ENCODE measurements around the gene KDM5C. TPM values are rescaled to one million over a fixed set of nuclear protein-coding genes. Genes with fewer than 3 reads are reported as not detected.
A peak's percentile ranks its signal among the peaks of the same experiment; 100 is the strongest.

Gene KDM5C
- total RNA-seq, 1 donor from 2014 or later = 175 TPM

GRCh38 chrX:53250556-53250955, 25.5 kb upstream of the KDM5C start:
- DNase-seq = no peak

GRCh38 chrX:53249408-53250042, 24.5 kb upstream of the KDM5C start:
- DNase-seq = no peak

GRCh38 chrX:53247928-53248327, 22.9 kb upstream of the KDM5C start:
- DNase-seq = no peak

- DNase-seq = no peak
Measured at GRCh38 chrX:53246231-53246630, 21.2 kb upstream of the KDM5C start.

- no peak for DNase-seq
Measured at GRCh38 chrX:53244610-53245009, 19.6 kb upstream of the KDM5C start.

GRCh38 chrX:53242310-53242709, 17.3 kb upstream of the KDM5C start:
- no peak for DNase-seq

- no peak for DNase-seq
Measured at GRCh38 chrX:53241558-53241957, 16.6 kb upstream of the KDM5C start.

- DNase-seq = no peak
Measured at GRCh38 chrX:53239474-53239873, 14.5 kb upstream of the KDM5C start.

- no peak for DNase-seq
Measured at GRCh38 chrX:53237056-53237455, 12.0 kb upstream of the KDM5C start.

GRCh38 chrX:53236025-53236679, 11.1 kb upstream of the KDM5C start:
- DNase-seq = no peak

- DNase-seq = no peak
Measured at GRCh38 chrX:53235566-53235965, 10.6 kb upstream of the KDM5C start.

GRCh38 chrX:53234484-53234883, 9.5 kb upstream of the KDM5C start:
- no peak for DNase-seq

GRCh38 chrX:53233536-53233935, 8.5 kb upstream of the KDM5C start:
- DNase-seq = no peak

GRCh38 chrX:53230116-53230515, 5.1 kb upstream of the KDM5C start:
- DNase-seq = no peak

GRCh38 chrX:53227224-53227765, 2.3 kb upstream of the KDM5C start:
- no peak for DNase-seq

- peak; percentile 62 for DNase-seq
Measured at GRCh38 chrX:53223955-53224859, 800 bp downstream of the KDM5C start.

- no peak for DNase-seq
Measured at GRCh38 chrX:53223068-53223693, 1.8 kb downstream of the KDM5C start.

GRCh38 chrX:53211391-53211978, 13.5 kb downstream of the KDM5C start:
- DNase-seq = no peak

- DNase-seq = no peak
Measured at GRCh38 chrX:53196678-53197077, 28.3 kb downstream of the KDM5C start.

GRCh38 chrX:53195401-53195800, 29.6 kb downstream of the KDM5C start:
- no peak for DNase-seq

- no peak for DNase-seq
Measured at GRCh38 chrX:53194308-53194707, 30.7 kb downstream of the KDM5C start.

GRCh38 chrX:53193093-53193492, 31.9 kb downstream of the KDM5C start:
- DNase-seq = no peak

Measured in dermis blood vessel endothelial cell (primary cell).